Stomach smooth muscle (tissue), 2 donors: Measurements from ENCODE around the gene RAB22A.

Experiments
- H3K27ac ChIP-seq: one replicate; pipeline ENCODE4 v1.7.0; 2013; ENCODE audit warnings: mild to moderate bottlenecking, low read length, inconsistent platforms
- H3K27me3 ChIP-seq, 2 donors: one replicate each; pipeline ENCODE4 v1.7.0; 2013; ENCODE audit warnings: low read length in 2 of 2; ENCODE audit not compliant: insufficient read depth in 2 of 2, control insufficient read depth in 1 of 2
- H3K36me3 ChIP-seq, 2 donors: one replicate each; pipeline ENCODE4 v1.7.0; 2013; ENCODE audit warnings: low read length in 2 of 2; ENCODE audit not compliant: control insufficient read depth in 2 of 2, insufficient read depth in 2 of 2
- H3K4me1 ChIP-seq: one replicate; pipeline ENCODE4 v1.7.0; 2013; ENCODE audit warnings: low read length; ENCODE audit not compliant: control insufficient read depth, insufficient read depth
- H3K4me3 ChIP-seq, 2 donors: one replicate each; pipeline ENCODE4 v1.7.0; 2013; ENCODE audit warnings: low read length in 2 of 2
- H3K9ac ChIP-seq, 2 donors: one replicate each; pipeline ENCODE4 v1.7.0; 2013; ENCODE audit warnings: low read length in 2 of 2, mild to moderate bottlenecking in 1 of 2
- H3K9me3 ChIP-seq, 2 donors: one replicate each; pipeline ENCODE4 v1.7.0; 2013; ENCODE audit warnings: low read length in 2 of 2; ENCODE audit not compliant: control insufficient read depth in 2 of 2
- donor health status: healthy.
- donor health status: Pancreatic carcinoma.

RAB22A gene

DNA sequence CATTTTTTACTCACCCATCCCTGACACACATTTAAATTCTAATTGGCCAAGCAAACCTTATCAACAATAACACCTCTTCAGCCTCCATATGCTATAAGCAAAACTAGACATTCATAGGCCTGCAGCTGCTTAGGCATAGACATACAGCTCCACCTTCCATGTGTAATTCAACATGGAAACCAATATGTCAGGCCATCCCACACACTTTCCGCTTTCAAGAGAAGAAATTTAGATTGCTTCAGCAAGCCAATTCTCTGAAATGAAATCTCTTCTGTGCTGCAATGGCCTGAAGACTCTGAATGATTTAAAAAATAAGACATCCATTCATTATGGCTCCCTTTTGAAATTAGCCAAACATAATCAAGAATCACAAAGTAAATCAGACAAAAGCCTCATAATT, 4.5 kb upstream of the RAB22A start:
- Histone ChIP-seq H3K27ac (no peak overlapping the region), H3K27me3 (no peaks in the 10 kb centered on the region), H3K9ac (no peak overlapping the region), H3K4me1 (peaks cover 11% of the 10 kb centered on the region), H3K36me3 (peaks cover 0 to 6% of the 10 kb centered on the region in 2 donors), H3K4me3 (no peak overlapping the region), H3K9me3 (no peaks in the 10 kb centered on the region)

DNA sequence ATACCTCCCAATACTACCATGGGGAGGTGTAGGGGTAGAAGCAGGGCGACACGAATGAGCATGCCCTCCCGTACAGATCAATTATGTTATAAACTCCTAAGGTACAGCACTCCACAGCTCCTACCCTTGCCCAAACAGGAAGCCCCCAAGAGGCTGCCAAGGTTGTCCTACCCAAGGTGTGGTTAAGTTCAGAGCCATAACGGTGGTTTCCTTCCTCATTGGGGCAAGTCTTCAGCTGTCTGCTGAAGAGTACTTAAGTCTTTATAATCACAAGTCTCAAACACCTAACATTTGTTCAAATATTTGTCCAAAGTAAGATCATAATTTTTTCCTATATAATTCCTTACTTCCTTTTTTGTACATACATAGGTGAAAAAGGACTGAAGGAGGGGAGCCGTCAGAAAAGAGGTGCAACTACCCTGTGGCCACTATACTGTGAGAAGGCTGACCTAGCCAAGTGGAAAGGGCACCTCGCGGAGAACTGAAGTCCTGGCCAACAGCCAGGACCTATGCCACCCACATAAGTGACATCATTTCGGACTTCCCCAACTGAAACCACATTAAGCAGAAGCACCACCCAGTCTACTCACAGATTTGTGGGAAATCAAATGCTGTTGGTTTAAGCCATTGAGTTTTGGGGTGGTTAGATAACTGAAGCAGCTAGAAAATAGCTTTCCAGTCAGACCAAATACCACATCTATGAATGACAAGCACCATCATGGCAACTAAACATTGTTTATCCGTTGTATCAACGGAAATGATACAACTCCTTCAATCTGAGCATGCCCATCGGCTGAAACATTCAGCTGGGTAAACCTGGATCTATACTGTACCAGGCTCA, 2.9 kb upstream of the RAB22A start:
- H3K4me3 ChIP-seq = no peak overlapping the region
- no peaks in the 10 kb centered on the region for H3K27me3 ChIP-seq
- peaks cover 17% of the 10 kb centered on the region for H3K4me1 ChIP-seq
- peaks cover 0 to 1% of the 10 kb centered on the region in 2 donors for H3K36me3 ChIP-seq
- H3K9me3 ChIP-seq = no peaks in the 10 kb centered on the region
- H3K9ac ChIP-seq = no peak overlapping the region
- H3K27ac ChIP-seq = no peak overlapping the region

DNA sequence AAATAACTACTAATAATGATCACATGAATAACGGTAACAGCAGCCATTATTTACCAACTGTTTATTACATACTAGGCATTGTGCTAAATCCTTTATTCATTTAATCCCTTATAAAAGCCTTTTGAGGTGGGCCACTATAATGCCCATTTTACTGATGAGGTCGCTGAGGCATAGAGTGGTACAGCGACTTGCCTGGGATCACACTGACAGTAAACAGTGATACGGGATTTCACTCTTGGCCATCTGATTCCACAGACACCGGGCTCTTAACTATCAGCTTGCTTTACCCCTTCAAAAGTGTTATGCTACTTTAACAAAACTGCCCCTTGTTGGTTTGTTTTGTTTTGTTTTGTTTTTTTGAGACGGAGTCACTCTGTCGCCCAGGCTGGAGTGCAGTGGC, 2.2 kb upstream of the RAB22A start:
- H3K27ac ChIP-seq = no peak overlapping the region
- H3K4me1 ChIP-seq = peaks cover 17% of the 10 kb centered on the region

DNA sequence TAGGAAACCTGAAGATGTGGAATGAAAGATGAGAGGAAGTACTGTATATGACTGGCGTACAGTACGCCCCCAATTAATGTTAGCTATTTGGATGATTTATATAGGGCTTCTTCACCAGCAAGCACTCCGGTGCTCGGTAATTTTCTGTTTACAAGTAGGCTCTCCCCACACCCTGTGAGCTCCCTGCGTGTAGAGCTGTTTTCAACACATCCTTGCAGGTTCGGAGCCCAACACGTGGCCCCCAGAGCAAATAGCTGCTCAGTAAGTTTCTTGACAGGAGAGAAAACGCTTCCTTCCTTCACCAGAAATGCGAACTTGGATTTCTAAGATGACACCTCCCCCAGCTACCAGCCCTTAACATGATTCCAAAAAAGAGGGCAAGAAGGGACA, 1.2 kb upstream of the RAB22A start:
- Histone ChIP-seq H3K9me3 (no peaks in the 10 kb centered on the region), H3K27ac (peak overlapping the region; percentile 37), H3K4me1 (peaks cover 17% of the 10 kb centered on the region), H3K4me3 (peak overlapping the region; percentile 85 to 90), H3K36me3 (peaks cover 4 to 6% of the 10 kb centered on the region in 2 donors), H3K27me3 (no peaks in the 10 kb centered on the region), H3K9ac (no peak overlapping the region)

More for the DNA sequence above, 2.2 kb upstream of the RAB22A start:
- Histone ChIP-seq H3K9ac (no peak overlapping the region), H3K27me3 (no peaks in the 10 kb centered on the region), H3K4me3 (no peak overlapping the region), H3K36me3 (no peaks in the 10 kb centered on the region), H3K9me3 (no peaks in the 10 kb centered on the region)

DNA sequence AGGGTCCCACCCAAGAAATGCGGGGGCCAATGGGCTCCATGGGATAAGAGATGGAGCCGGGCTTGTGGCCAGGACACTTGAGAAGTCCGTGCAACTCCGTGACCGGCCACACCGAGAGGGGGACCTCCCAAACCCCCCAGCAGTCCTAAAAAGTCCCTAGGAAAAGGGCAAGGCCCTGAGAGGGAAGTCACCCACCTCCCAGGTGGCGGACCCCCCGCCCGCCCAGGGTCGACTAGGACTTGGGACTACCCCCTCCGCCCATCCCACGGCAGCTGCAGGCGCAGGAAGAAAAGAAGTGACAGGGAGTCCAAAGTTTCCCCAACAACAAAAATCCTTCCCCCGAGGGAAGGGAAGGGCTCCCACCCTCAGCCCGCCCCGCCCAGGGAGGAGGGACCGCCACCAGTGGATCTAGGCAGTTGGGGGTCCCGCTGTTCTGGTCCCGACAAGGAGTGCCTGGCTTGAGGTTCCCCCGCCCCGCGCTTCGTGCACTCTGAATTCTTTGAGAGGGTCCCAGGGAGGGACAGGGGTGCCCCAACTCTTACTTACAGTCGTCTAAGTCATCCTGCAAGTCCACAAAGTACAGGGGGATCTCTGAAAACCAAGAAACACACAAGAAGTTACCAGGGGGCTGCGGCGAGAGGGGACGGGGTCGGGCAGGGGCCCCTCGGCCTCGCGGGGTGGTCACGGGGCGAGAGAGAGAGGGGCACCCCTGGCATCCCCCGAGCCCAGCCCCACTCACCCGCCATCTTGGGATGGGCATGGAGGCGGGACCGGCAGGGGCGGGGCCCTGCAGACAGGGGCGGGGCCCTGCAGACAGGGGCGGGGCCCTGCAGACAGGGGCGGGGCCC, 611 bp upstream of the RAB22A start:
- H3K36me3 ChIP-seq = peaks cover 6 to 7% of the 10 kb centered on the region in 2 donors
- peaks cover 17% of the 10 kb centered on the region for H3K4me1 ChIP-seq
- no peaks in the 10 kb centered on the region for H3K9me3 ChIP-seq
- peak overlapping the region; percentile 37 for H3K27ac ChIP-seq
- peak overlapping the region; percentile 67 to 74 for H3K9ac ChIP-seq
- peak overlapping the region; percentile 85 to 90 for H3K4me3 ChIP-seq
- H3K27me3 ChIP-seq = no peaks in the 10 kb centered on the region

DNA sequence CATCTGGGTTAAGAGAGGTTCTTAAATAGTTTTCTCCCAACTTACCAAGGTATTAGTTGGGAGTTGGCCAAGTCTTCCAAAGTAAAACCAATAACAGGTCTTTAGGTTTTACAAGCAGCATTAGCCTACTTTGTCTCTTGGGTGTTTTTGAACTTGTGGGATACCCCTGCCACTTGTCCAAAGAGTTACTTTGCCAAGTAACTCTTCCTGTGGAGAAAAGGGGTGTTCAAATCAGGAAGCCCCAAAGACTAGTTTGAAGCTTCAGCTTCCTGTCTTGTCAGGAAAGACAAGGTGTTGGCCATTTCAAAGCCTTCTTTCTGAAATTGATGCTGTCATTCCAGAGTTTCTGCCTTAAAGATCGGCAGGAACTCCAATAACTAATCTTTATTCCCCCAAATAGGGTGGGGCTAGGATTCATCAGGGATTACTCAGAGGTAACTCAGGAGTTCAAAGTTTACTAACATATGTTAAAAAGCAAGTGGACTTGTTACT, 822 bp downstream of the RAB22A start:
- peak overlapping the region; percentile 55 for H3K27ac ChIP-seq
- H3K36me3 ChIP-seq = peaks cover 7 to 15% of the 10 kb centered on the region in 2 donors
- no peaks in the 10 kb centered on the region for H3K9me3 ChIP-seq
- peak overlapping the region; percentile 80 to 88 for H3K9ac ChIP-seq
- H3K27me3 ChIP-seq = no peaks in the 10 kb centered on the region
- H3K4me3 ChIP-seq = peak overlapping the region; percentile 88 to 90
- peaks cover 20% of the 10 kb centered on the region for H3K4me1 ChIP-seq

DNA sequence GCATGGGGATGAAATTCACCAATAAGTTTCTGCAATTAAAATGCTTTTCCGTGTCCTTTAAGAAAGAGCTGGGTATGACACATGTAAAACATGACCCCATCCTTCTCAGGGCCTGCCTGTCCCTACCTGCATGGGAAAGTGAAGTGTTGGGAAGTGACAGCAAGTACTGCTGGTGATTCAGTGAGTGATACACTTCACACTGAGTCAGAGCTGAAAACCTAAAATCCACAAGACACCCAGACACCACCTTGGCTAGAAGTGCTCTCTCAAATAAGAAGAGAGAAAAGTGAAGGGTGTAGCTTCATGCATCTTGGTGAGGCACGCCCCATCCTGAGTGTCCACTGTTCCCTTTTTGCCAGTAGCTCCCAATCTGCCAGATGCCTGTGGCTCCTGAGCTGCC, 3.3 kb downstream of the RAB22A start:
- Histone ChIP-seq H3K9ac (no peak overlapping the region), H3K36me3 (peaks cover 7 to 27% of the 10 kb centered on the region in 2 donors), H3K27ac (no peak overlapping the region)

DNA sequence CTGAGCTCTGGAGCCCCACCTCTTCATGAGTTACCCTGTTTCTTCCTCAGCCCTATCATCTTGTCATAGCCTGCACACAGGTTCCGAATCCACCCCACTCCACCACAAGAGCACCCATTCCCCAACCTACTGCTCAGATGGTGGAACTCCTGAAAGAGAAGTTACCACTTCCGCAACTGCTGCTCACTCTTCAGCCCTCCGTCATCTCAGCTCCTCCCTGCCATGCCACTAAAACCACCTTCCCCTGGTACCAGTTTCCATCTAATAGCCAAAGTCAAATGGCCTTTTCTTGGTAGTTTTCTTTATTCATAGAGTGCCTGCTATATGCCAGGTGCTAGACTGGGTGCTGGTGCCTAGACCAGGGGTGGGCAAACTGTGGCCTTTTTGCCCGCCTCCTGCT, 3.9 kb downstream of the RAB22A start:
- no peak overlapping the region for H3K9ac ChIP-seq
- H3K27ac ChIP-seq = no peak overlapping the region
- no peaks in the 10 kb centered on the region for H3K9me3 ChIP-seq
- peaks cover 7 to 27% of the 10 kb centered on the region in 2 donors for H3K36me3 ChIP-seq
- H3K27me3 ChIP-seq = no peaks in the 10 kb centered on the region
- H3K4me1 ChIP-seq = peaks cover 16% of the 10 kb centered on the region
- H3K4me3 ChIP-seq = no peak overlapping the region

More for the DNA sequence above, 3.3 kb downstream of the RAB22A start:
- Histone ChIP-seq H3K9me3 (no peaks in the 10 kb centered on the region), H3K4me1 (peaks cover 18% of the 10 kb centered on the region), H3K27me3 (no peaks in the 10 kb centered on the region), H3K4me3 (no peak overlapping the region)

DNA sequence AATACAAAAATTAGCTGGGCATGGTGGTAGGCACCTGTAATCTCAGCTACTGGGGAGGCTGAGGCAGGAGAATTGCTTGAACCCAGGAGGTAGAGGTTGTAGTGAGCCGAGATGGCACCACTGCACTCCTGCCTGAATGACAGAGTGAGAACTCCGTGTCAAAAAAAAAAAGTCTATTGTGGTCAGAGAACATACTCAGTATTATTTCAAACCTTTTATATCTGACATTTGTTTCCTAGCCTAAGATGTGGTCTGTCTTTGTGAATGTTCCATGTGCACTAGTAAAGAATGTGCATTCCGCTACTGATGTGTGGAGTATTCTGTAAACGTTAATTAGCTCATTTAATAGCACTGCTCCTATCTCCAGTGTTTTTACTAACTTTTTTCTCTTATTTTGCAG, 11.7 kb downstream of the RAB22A start:
- H3K9me3 ChIP-seq = no peaks in the 10 kb centered on the region
- H3K27ac ChIP-seq = no peak overlapping the region

DNA sequence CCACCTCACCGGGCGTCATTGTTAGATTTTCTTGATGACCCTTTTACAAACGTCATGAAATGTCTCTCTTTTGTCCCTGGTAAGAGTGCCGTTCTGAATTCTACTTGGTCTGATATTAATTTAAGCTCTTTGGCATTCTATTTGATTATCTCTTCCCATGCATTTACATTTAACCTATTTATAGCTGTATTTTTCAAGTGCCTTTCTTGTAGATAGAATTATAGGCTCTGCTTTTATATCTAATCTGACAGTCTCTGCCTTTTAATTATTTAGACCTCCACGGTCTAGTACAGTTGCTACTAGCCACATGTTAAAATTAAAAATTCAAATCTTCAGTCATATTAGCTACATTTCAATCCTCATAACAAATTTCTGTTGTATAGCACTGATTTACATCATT, 12.6 kb downstream of the RAB22A start:
- Histone ChIP-seq H3K9ac (no peak overlapping the region), H3K4me1 (no peaks in the 10 kb centered on the region), H3K36me3 (no peaks in the 10 kb centered on the region), H3K9me3 (no peaks in the 10 kb centered on the region), H3K27me3 (no peaks in the 10 kb centered on the region), H3K27ac (no peak overlapping the region), H3K4me3 (no peak overlapping the region)

More for the DNA sequence above, 11.7 kb downstream of the RAB22A start:
- no peak overlapping the region for H3K9ac ChIP-seq
- H3K27me3 ChIP-seq = no peaks in the 10 kb centered on the region
- no peaks in the 10 kb centered on the region for H3K4me1 ChIP-seq
- H3K4me3 ChIP-seq = no peak overlapping the region
- peaks cover 0 to 7% of the 10 kb centered on the region in 2 donors for H3K36me3 ChIP-seq
